OCI-LY7 (cell line): ENCODE measurements around the gene AS3MT. TPM values are rescaled to one million over a fixed set of nuclear protein-coding genes. Genes with fewer than 3 reads are reported as not detected.

Experiments used
- BruUV-seq: library from RNA; stranded (reverse); fragments of 400-500 nt; replicated peaks from 2 replicates; lab custom pipeline; 2021; lab: Mats Ljungman, UMichigan
- CTCF ChIA-PET: fragments of 300-600 bp; sonication (Branson Sonifier 250); formaldehyde crosslinking; loops from one replicate; lab custom pipeline; 2022; ENCODE audit warnings: antibody characterized with exemption; ENCODE audit not compliant: unreplicated experiment; lab: Charles Lee
- POLR2A ChIA-PET: fragments of 300-600 bp; sonication (Branson Sonifier 250); formaldehyde crosslinking; loops from one replicate; lab custom pipeline; 2022; ENCODE audit warnings: antibody characterized with exemption; lab: Charles Lee
- DNase-seq: peaks from one replicate; pipeline ENCODE4 v3.0.0-alpha.2; 2015; ENCODE audit warnings: low spot score
- H2AFZ ChIP-seq: fragments of 200-600 bp; sonication (generic), shearing (Covaris generic); 2 replicates; pipeline ENCODE4 v1.6.1; 2014; ENCODE audit warnings: mild to moderate bottlenecking, antibody characterized with exemption, low read length, moderate library complexity
- H3K27ac ChIP-seq: fragments of 200-600 bp; sonication (generic); 2 replicates; pipeline ENCODE4 v1.5.1; 2014; ENCODE audit warnings: mixed run types, low read depth, mild to moderate bottlenecking, moderate library complexity, low read length, inconsistent platforms; ENCODE audit not compliant: poor library complexity, severe bottlenecking
- H3K36me3 ChIP-seq: fragments of 200-600 bp; sonication (generic); 2 replicates; pipeline ENCODE4 v1.6.1; 2014; ENCODE audit warnings: mild to moderate bottlenecking, antibody characterized with exemption, low read length, moderate library complexity, mixed read lengths; ENCODE audit not compliant: insufficient read depth
- H3K4me1 ChIP-seq: fragments of 200-600 bp; sonication (generic); 2 replicates; pipeline ENCODE4 v1.5.1; 2014; ENCODE audit warnings: mild to moderate bottlenecking, low read length; ENCODE audit not compliant: insufficient read depth, poor library complexity, severe bottlenecking
- H3K4me2 ChIP-seq: fragments of 200-600 bp; sonication (generic); 2 replicates; pipeline ENCODE4 v1.6.1; 2014; ENCODE audit warnings: mild to moderate bottlenecking, low read length
- H3K4me3 ChIP-seq: fragments of 200-600 bp; sonication (generic); 2 replicates; pipeline ENCODE4 v1.5.1; 2014; ENCODE audit warnings: mild to moderate bottlenecking, low read depth, low read length; ENCODE audit not compliant: poor library complexity, severe bottlenecking
- H3K79me2 ChIP-seq: fragments of 200-600 bp; sonication (generic); 2 replicates; pipeline ENCODE4 v1.6.1; 2016; ENCODE audit warnings: low read depth, mild to moderate bottlenecking, low read length, moderate library complexity, mixed read lengths; ENCODE audit not compliant: insufficient read depth
- H3K9me2 ChIP-seq: fragments of 200-600 bp; sonication (generic); 2 replicates; pipeline ENCODE4 v1.6.1; 2016; ENCODE audit warnings: mild to moderate bottlenecking, low read length, mixed read lengths; ENCODE audit not compliant: insufficient read depth
- H3K9me3 ChIP-seq: fragments of 200-600 bp; sonication (generic); 2 replicates; pipeline ENCODE4 v1.6.1; 2014; ENCODE audit warnings: mild to moderate bottlenecking, mixed run types, low read length, mixed read lengths
- H4K20me1 ChIP-seq: fragments of 200-600 bp; sonication (generic); 2 replicates; pipeline ENCODE4 v1.6.1; 2014; ENCODE audit warnings: mild to moderate bottlenecking, antibody characterized with exemption, low read length, moderate library complexity, mixed read lengths; ENCODE audit not compliant: insufficient read depth
- CTCF ChIP-seq: fragments of 200-600 bp; sonication (generic); conservative IDR thresholded peaks from 2 replicates; pipeline ENCODE4 v1.5.1; 2014; ENCODE audit warnings: mild to moderate bottlenecking, antibody characterized with exemption, low read length, moderate library complexity, mixed read lengths
- EZH2phosphoT487 ChIP-seq: fragments of 200-600 bp; sonication (generic); IDR thresholded peaks from 2 replicates; pipeline ENCODE4 v1.6.1; 2018; ENCODE audit warnings: low read depth, borderline replicate concordance, mild to moderate bottlenecking, mixed run types, antibody characterized with exemption, low read length, moderate library complexity, mixed read lengths
- intact Hi-C: fragments of 100-400 bp; cut with micrococcal nuclease; formaldehyde crosslinking; loops from one replicate; pipeline ENCODE4 v1.10.0; 2022; ENCODE audit not compliant: unreplicated experiment
- total RNA-seq, 2 experiments: library from RNA; depleted of rRNA in 1 of 2; stranded (reverse); fragments of >200 nt in 1 of 2; shearing (Covaris generic) in 1 of 2; gene quantifications; 2 replicates each; pipeline ENCODE4 v1.2.3, GENCODE V29; 2014 to 2022

AS3MT gene
- total RNA-seq, 2 experiments from 2014 or later = not detected

- H3K4me2 ChIP-seq = peak overlapping the region; percentile 84
- ChIA-PET POLR2A (interaction anchor here (0.6 to 1.0 kb wide), 4 partner anchors 35 to 401 kb away, joined by 3 read pairs; no protein-coding TSS in a partner anchor), CTCF (interaction anchor here (1.3 to 1.8 kb wide), 2 partner anchors 145 to 327 kb away, joined by 3 to 6 read pairs; no protein-coding TSS in a partner anchor)
- no TSS peak for BruUV-seq
- peak overlapping the region; percentile 71; the same call in 1 of the 2 replicates for H2AFZ ChIP-seq
- peak overlapping the region; percentile 96 for H3K4me3 ChIP-seq
- no peaks in the 10 kb centered on the region for H3K9me3 ChIP-seq
- no peaks in the 10 kb centered on the region for H3K79me2 ChIP-seq
- H3K4me1 ChIP-seq = peaks cover 33% of the 10 kb centered on the region
- H3K9me2 ChIP-seq = no peaks in the 10 kb centered on the region
- H4K20me1 ChIP-seq = no peaks in the 10 kb centered on the region
- H3K36me3 ChIP-seq = no peaks in the 10 kb centered on the region
- peak; percentile 86 for DNase-seq
- TF ChIP-seq CTCF (peak; percentile 99), EZH2phosphoT487 (no peak)
- H3K27ac ChIP-seq = peak overlapping the region; percentile 18
- intact Hi-C loops = loop anchor here (1.0 to 5.0 kb wide), 5 partner anchors 152 to 565 kb away; partner anchors contain the start of gene NT5C2
Measured at GRCh38 chr10:102917314-102917961, 48.2 kb downstream of the AS3MT start.

- CTCF ChIA-PET = interaction anchor here (0.6 to 1.8 kb wide), 3 partner anchors 144 to 433 kb away, joined by 3 to 6 read pairs (median 4); no protein-coding TSS in a partner anchor
- no peaks in the 10 kb centered on the region for H3K36me3 ChIP-seq
- H3K79me2 ChIP-seq = no peaks in the 10 kb centered on the region
- no TSS peak for BruUV-seq
- intact Hi-C loops = loop anchor here (1.0 to 5.0 kb wide), 6 partner anchors 151 to 564 kb away; partner anchors contain the start of genes ATP5MK, NT5C2 and PDCD11
- H3K4me2 ChIP-seq = peak within 1 kb of the TSS; percentile 84
- no peaks in the 10 kb centered on the region for H3K9me2 ChIP-seq
- peaks cover 33% of the 10 kb centered on the region for H3K4me1 ChIP-seq
- TF ChIP-seq CTCF (peak; percentile 52; the same call in 1 of the 2 replicates), EZH2phosphoT487 (no peak)
- POLR2A ChIA-PET = interaction anchor here (0.6 to 1.0 kb wide), 4 partner anchors 17 to 404 kb away, joined by 3 to 4 read pairs (median 3); no protein-coding TSS in a partner anchor
- peak within 1 kb of the TSS; percentile 46 for H3K27ac ChIP-seq
- no peaks in the 10 kb centered on the region for H4K20me1 ChIP-seq
- peak within 1 kb of the TSS; percentile 89 for H2AFZ ChIP-seq
- peak; percentile 100 for DNase-seq
- no peaks in the 10 kb centered on the region for H3K9me3 ChIP-seq
- peak within 1 kb of the TSS; percentile 96 for H3K4me3 ChIP-seq
Measured at GRCh38 chr10:102917962-102918816, 48.9 kb downstream of the AS3MT start, which contains the start of gene CNNM2. Gene CNNM2 (plus strand): TSS chr10:102918294. CDS start chr10:102918481, 187 bp downstream.
